Kasumi-1 (cell line): ENCODE results near the gene PBRM1.

Experiments
- DNase-seq, 2 experiments: peaks; one replicate each; lab custom pipeline; 2025; lab: John Stamatoyannopoulos, UW

The PBRM1 gene

GRCh38 chr3:52524752-52525679, 160.7 kb downstream of the PBRM1 start:
- no peak for DNase-seq

GRCh38 chr3:52524258-52524751, 161.4 kb downstream of the PBRM1 start:
- DNase-seq, result no peak

- DNase-seq, result no peak
Observed at GRCh38 chr3:52523386-52524257, 162.1 kb downstream of the PBRM1 start.

GRCh38 chr3:52522651-52523251, 163.0 kb downstream of the PBRM1 start:
- DNase-seq, result no peak

- no peak for DNase-seq
Observed at GRCh38 chr3:52521881-52522650, 163.6 kb downstream of the PBRM1 start.

- no peak for DNase-seq
Observed at GRCh38 chr3:52521488-52521824, 164.3 kb downstream of the PBRM1 start.

GRCh38 chr3:52520716-52521487, 164.8 kb downstream of the PBRM1 start:
- no peak for DNase-seq

GRCh38 chr3:52520141-52520667, 165.5 kb downstream of the PBRM1 start:
- no peak for DNase-seq

- no peak for DNase-seq
Observed at GRCh38 chr3:52519445-52520140, 166.1 kb downstream of the PBRM1 start.

GRCh38 chr3:52518723-52519444, 166.8 kb downstream of the PBRM1 start:
- DNase-seq, result no peak

GRCh38 chr3:52517796-52518722, 167.7 kb downstream of the PBRM1 start:
- no peak for DNase-seq

GRCh38 chr3:52516509-52517195, 169.1 kb downstream of the PBRM1 start:
- DNase-seq, result no peak

- DNase-seq, result no peak
Observed at GRCh38 chr3:52515192-52515591, 170.5 kb downstream of the PBRM1 start.

GRCh38 chr3:52514576-52514975, 171.1 kb downstream of the PBRM1 start:
- DNase-seq, result no peak

- no peak for DNase-seq
Observed at GRCh38 chr3:52513281-52513680, 172.4 kb downstream of the PBRM1 start.

GRCh38 chr3:52512727-52513126, 173.0 kb downstream of the PBRM1 start:
- DNase-seq, result no peak

- DNase-seq, result no peak
Observed at GRCh38 chr3:52512105-52512504, 173.6 kb downstream of the PBRM1 start.

GRCh38 chr3:52511509-52511908, 174.2 kb downstream of the PBRM1 start:
- no peak for DNase-seq
